Urothelium cell line (cell line): ENCODE results near the gene XRCC5.
"Not testable (repeated sequence)": the region's sequence is repeated elsewhere in the genome, so short reads cannot be mapped to it uniquely, and the experiment has no call there.

Experiments
- DNase-seq: peaks from one replicate; pipeline ENCODE4 v3.0.0; 2011; ENCODE audit warnings: low spot score, mixed read lengths
- FAIRE-seq: peaks from 2 replicates; lab custom pipeline; 2011; peaks lifted over from hg19 to GRCh38; lab: Jason Lieb, UNC

Gene XRCC5

GRCh38 chr2:216189410-216189809 lies 80.3 kb downstream of the XRCC5 start:
- FAIRE-seq (no peak), DNase-seq (no peak)

GRCh38 chr2:216192181-216192580 lies 83.0 kb downstream of the XRCC5 start:
- DNase-seq (no peak), FAIRE-seq (no peak)

- FAIRE-seq (no peak), DNase-seq (no peak)
Observed at GRCh38 chr2:216192931-216193330, 83.8 kb downstream of the XRCC5 start.

GRCh38 chr2:216194013-216194412 lies 84.9 kb downstream of the XRCC5 start:
- no peak for DNase-seq
- no peak for FAIRE-seq

- no peak for DNase-seq
- FAIRE-seq = no peak
Observed at GRCh38 chr2:216194561-216194960, 85.4 kb downstream of the XRCC5 start.

GRCh38 chr2:216195565-216196029 lies 86.4 kb downstream of the XRCC5 start:
- DNase-seq (no peak), FAIRE-seq (no peak)

- FAIRE-seq = no peak
- DNase-seq = no peak
Observed at GRCh38 chr2:216201692-216202306, 92.7 kb downstream of the XRCC5 start.

- no peak for FAIRE-seq
Observed at GRCh38 chr2:216202626-216203250, 93.6 kb downstream of the XRCC5 start.

GRCh38 chr2:216205486-216205885 lies 96.3 kb downstream of the XRCC5 start:
- no peak for FAIRE-seq

More at GRCh38 chr2:216202626-216203250, 93.6 kb downstream of the XRCC5 start:
- no peak for DNase-seq

GRCh38 chr2:216206041-216206703 lies 97.0 kb downstream of the XRCC5 start:
- DNase-seq = no peak
- FAIRE-seq = no peak

More at GRCh38 chr2:216205486-216205885, 96.3 kb downstream of the XRCC5 start:
- DNase-seq = no peak

- DNase-seq = no peak
- no peak for FAIRE-seq
Observed at GRCh38 chr2:216206821-216207220, 97.7 kb downstream of the XRCC5 start.

- DNase-seq, FAIRE-seq: not testable (repeated sequence)
Observed at GRCh38 chr2:216208661-216209060, 99.5 kb downstream of the XRCC5 start.

- no peak for FAIRE-seq
- DNase-seq = no peak
Observed at GRCh38 chr2:216210701-216211540, 101.8 kb downstream of the XRCC5 start.

GRCh38 chr2:216211614-216212145 lies 102.5 kb downstream of the XRCC5 start:
- DNase-seq (no peak), FAIRE-seq (no peak)

- FAIRE-seq (no peak), DNase-seq (no peak)
Observed at GRCh38 chr2:216214768-216215167, 105.6 kb downstream of the XRCC5 start.

GRCh38 chr2:216215658-216216390 lies 106.7 kb downstream of the XRCC5 start:
- DNase-seq (peak; percentile 27), FAIRE-seq (no peak)

- FAIRE-seq (no peak), DNase-seq (peak; percentile 46)
Observed at GRCh38 chr2:216216951-216217903, 108.1 kb downstream of the XRCC5 start.

- FAIRE-seq (no peak), DNase-seq (no peak)
Observed at GRCh38 chr2:216217904-216218260, 108.7 kb downstream of the XRCC5 start.

GRCh38 chr2:216219861-216220260 lies 110.7 kb downstream of the XRCC5 start:
- FAIRE-seq (no peak), DNase-seq (no peak)
